IMR-90 (cell line): ENCODE data around the gene ATP13A1. TPM values are rescaled to one million over a fixed set of nuclear protein-coding genes. Genes with fewer than 3 reads are reported as not detected.

ENCODE experiments used
- ATAC-seq: fragments of 200-7000 bp; cut with Tn5 transposase; 2 replicates; pipeline ENCODE4 v1.9.1; 2020; ENCODE audit warnings: low read depth, mild to moderate bottlenecking, moderate library complexity
- BruUV-seq: library from RNA; stranded (reverse); fragments of 400-500 nt; replicated peaks from 2 replicates; lab custom pipeline; 2021; lab: Mats Ljungman, UMichigan
- CTCF ChIA-PET: fragments of 300-600 bp; formaldehyde crosslinking; extraction: SDS; loops from one replicate; lab custom pipeline; 2021; ENCODE audit warnings: antibody characterized with exemption; lab: Yijun Ruan, JAX
- POLR2A ChIA-PET: fragments of 300-600 bp; sonication (Branson Sonifier 250); formaldehyde crosslinking; loops from one replicate; lab custom pipeline; 2022; ENCODE audit warnings: antibody characterized with exemption; ENCODE audit not compliant: unreplicated experiment; lab: Charles Lee
- DNase-seq: peaks from one replicate; pipeline ENCODE4 v3.0.0; 2013
- H2AFZ ChIP-seq: replicated peaks from 2 replicates; pipeline ENCODE3; 2013; ENCODE audit warnings: low read length, mild to moderate bottlenecking; ENCODE audit not compliant: poor library complexity
- H2AK5ac ChIP-seq: 2 replicates; pipeline ENCODE4 v1.6.1; 2013; ENCODE audit warnings: low read depth, low read length, inconsistent platforms
- H2AK9ac ChIP-seq: replicated peaks from 2 replicates; pipeline ENCODE3; 2013; ENCODE audit warnings: mild to moderate bottlenecking, low read depth, low read length, moderate library complexity; ENCODE audit not compliant: poor library complexity
- H2BK120ac ChIP-seq: 2 replicates; pipeline ENCODE4 v1.6.1; 2013; ENCODE audit warnings: low read depth, low read length, inconsistent platforms
- H2BK15ac ChIP-seq: 3 replicates; pipeline ENCODE4 v1.6.1; 2013; ENCODE audit warnings: low read depth, low read length, inconsistent platforms
- H2BK20ac ChIP-seq: 2 replicates; pipeline ENCODE4 v1.6.1; 2013; ENCODE audit warnings: low read depth, mild to moderate bottlenecking, inconsistent platforms, low read length, moderate library complexity
- H2BK5ac ChIP-seq: 2 replicates; pipeline ENCODE4 v1.6.1; 2013; ENCODE audit warnings: mild to moderate bottlenecking, low read depth, low read length, inconsistent platforms; ENCODE audit not compliant: poor library complexity, severe bottlenecking
- H3K14ac ChIP-seq: replicated peaks from 2 replicates; pipeline ENCODE4 v1.6.1; 2013; ENCODE audit warnings: low read depth, low read length, inconsistent platforms
- H3K18ac ChIP-seq: 2 replicates; pipeline ENCODE4 v1.6.1; 2013; ENCODE audit warnings: low read depth, low read length, control low read depth
- H3K23ac ChIP-seq: 2 replicates; pipeline ENCODE4 v1.6.1; 2013; ENCODE audit warnings: low read depth, low read length, inconsistent platforms
- H3K27ac ChIP-seq: 2 replicates; pipeline ENCODE4 v1.5.1; 2013; ENCODE audit warnings: mild to moderate bottlenecking, control low read depth, low read length; ENCODE audit not compliant: insufficient read depth
- H3K27me3 ChIP-seq: 2 replicates; pipeline ENCODE4 v1.6.1; 2013; ENCODE audit warnings: low read length; ENCODE audit not compliant: control insufficient read depth, insufficient read depth
- H3K36me3 ChIP-seq: 2 replicates; pipeline ENCODE4 v1.6.1; 2013; ENCODE audit warnings: low read length, mixed read lengths; ENCODE audit not compliant: control insufficient read depth, insufficient read depth
- H3K4ac ChIP-seq: 2 replicates; pipeline ENCODE4 v1.6.1; 2013; ENCODE audit warnings: low read depth, low read length, inconsistent platforms
- H3K4me1 ChIP-seq: 2 replicates; pipeline ENCODE4 v1.6.1; 2013; ENCODE audit warnings: low read length, mixed read lengths; ENCODE audit not compliant: control insufficient read depth, insufficient read depth
- H3K4me2 ChIP-seq: 2 replicates; pipeline ENCODE4 v1.6.1; 2013; ENCODE audit warnings: low read depth, mild to moderate bottlenecking, control low read depth, low read length, moderate library complexity
- H3K4me3 ChIP-seq: 2 replicates; pipeline ENCODE4 v1.5.1; 2013; ENCODE audit warnings: low read depth, mild to moderate bottlenecking, control low read depth, low read length, moderate library complexity; ENCODE audit not compliant: insufficient read depth
- H3K56ac ChIP-seq: 2 replicates; pipeline ENCODE4 v1.6.1; 2013; ENCODE audit warnings: low read length, inconsistent platforms; ENCODE audit not compliant: insufficient read depth; ENCODE audit errors: extremely low read depth
- H3K79me1 ChIP-seq, 2 experiments: 2 replicates each; pipeline ENCODE4 v1.6.1; 2013; ENCODE audit warnings: low read length in 2 of 2, inconsistent platforms in 1 of 2, low read depth in 1 of 2
- H3K9ac ChIP-seq: 2 replicates; pipeline ENCODE4 v1.6.1; 2013; ENCODE audit warnings: low read depth, low read length, control low read depth
- H3K9me1 ChIP-seq: 2 replicates; pipeline ENCODE4 v1.6.1; 2013; ENCODE audit warnings: low read length, inconsistent platforms; ENCODE audit not compliant: insufficient read depth
- H3K9me3 ChIP-seq: 2 replicates; pipeline ENCODE4 v1.6.1; 2013; ENCODE audit warnings: low read length; ENCODE audit not compliant: control insufficient read depth, insufficient read depth
- H4K20me1 ChIP-seq: 2 replicates; pipeline ENCODE4 v1.6.1; 2013; ENCODE audit warnings: low read length, inconsistent platforms; ENCODE audit not compliant: insufficient read depth
- H4K5ac ChIP-seq: 2 replicates; pipeline ENCODE4 v1.6.1; 2013; ENCODE audit warnings: mild to moderate bottlenecking, low read depth, low read length, control low read depth
- H4K8ac ChIP-seq, 2 experiments: 2 replicates each; pipeline ENCODE4 v1.6.1; 2013; ENCODE audit warnings: low read depth in 2 of 2, low read length in 2 of 2, control low read depth in 1 of 2, inconsistent platforms in 1 of 2
- H4K91ac ChIP-seq: 2 replicates; pipeline ENCODE4 v1.6.1; 2013; ENCODE audit warnings: low read depth, low read length, inconsistent platforms; ENCODE audit not compliant: insufficient read depth
- POLR2A ChIP-seq: IDR thresholded peaks from 2 replicates; pipeline ENCODE4 v1.6.1; 2012; ENCODE audit warnings: mild to moderate bottlenecking, low read depth, low read length
- RAD21 ChIP-seq: IDR thresholded peaks from 2 replicates; pipeline ENCODE4 v1.6.1; 2012; ENCODE audit warnings: low read length, improper control_type of control experiment
- WGBS, 2 experiments: methylation state at CpG; one replicate each; pipeline versions ENCODE4 v1.1.5 to v1.1.7; 2013; ENCODE audit warnings: missing lambda C conversion rate in 2 of 2; ENCODE audit not compliant: insufficient read length in 1 of 2; ENCODE audit errors: extremely low coverage in 2 of 2; 5-methylcytosine and 5-hydroxymethylcytosine counted together
- dilution Hi-C: fragments of 300-500 bp; cut with HindIII; formaldehyde crosslinking; loops from one replicate; pipeline ENCODE4 v1.14.3; 2018; ENCODE audit warnings: low sequenced_read_pairs; ENCODE audit not compliant: unreplicated experiment
- in situ Hi-C: fragments of 300-500 bp; cut with MboI; formaldehyde crosslinking; loops from 3 replicates; pipeline ENCODE4 v1.14.3; 2019; ENCODE audit warnings: low sequenced_read_pairs, inconsistent platforms, mixed read lengths
- intact Hi-C: fragments of 100-400 bp; cut with micrococcal nuclease; formaldehyde crosslinking; loops from 2 replicates; pipeline ENCODE4 v1.10.0; 2022
- polyA plus RNA-seq, 3 experiments: library from polyadenylated mRNA; depleted of rRNA; stranded (reverse); fragments of >200 nt; gene quantifications; 2 replicates each; pipeline ENCODE4 v1.2.3, GENCODE V29; 2012; ENCODE audit warnings: low replicate concordance in 1 of 3
- total RNA-seq: library from RNA; depleted of rRNA; stranded (reverse); fragments of >200 nt; gene quantifications from 2 replicates; pipeline ENCODE4 v1.2.3, GENCODE V29; 2012

ATP13A1 gene
- total and polyA plus RNA-seq, 2 of the 4 experiments (the other 2 are of a cell fraction), result 13.3 to 43.8 TPM

- Histone ChIP-seq H3K9me3 (no peaks in the 10 kb centered on the region), H3K9me1 (peaks cover 12% of the 10 kb centered on the region), H2AK5ac (no peak overlapping the region), H3K18ac (no peak overlapping the region), H3K14ac (no peak overlapping the region), H2BK120ac (no peak overlapping the region), H4K8ac (no peak overlapping the region), H4K20me1 (peaks cover 25% of the 10 kb centered on the region), H3K56ac (no peak overlapping the region), H2BK20ac (no peak overlapping the region), H3K9ac (no peak overlapping the region), H3K36me3 (peaks cover 74% of the 10 kb centered on the region), H2AK9ac (no peak overlapping the region), H3K4me2 (no peak overlapping the region), H3K27me3 (no peaks in the 10 kb centered on the region), H3K27ac (no peak overlapping the region), H3K4me3 (no peak overlapping the region), H2BK15ac (no peak overlapping the region), H3K4me1 (peaks cover 3% of the 10 kb centered on the region; the same call in 1 of the 2 replicates), H2BK5ac (no peak overlapping the region), H4K91ac (no peak overlapping the region), H3K23ac (no peak overlapping the region), H4K5ac (no peak overlapping the region), H3K79me1 (peaks cover 9 to 28% of the 10 kb centered on the region in 2 experiments), H2AFZ (no peak overlapping the region), H3K4ac (no peak overlapping the region)
- TF ChIP-seq POLR2A, result no peak
- TF ChIP-seq RAD21, result no peak
- dilution Hi-C loops, result no loop called here
- BruUV-seq, result no TSS peak
- no peak for ATAC-seq
- in situ Hi-C loops, result no loop called here
- intact Hi-C loops, result no loop called here
- ChIA-PET CTCF (no interaction called here), POLR2A (no interaction called here)
- WGBS, 2 experiments, result 98% methylated on average over 19 of the region's 33 CpGs; no CpG with 5 or more reads in 1 of the 2 experiments
- no peak for DNase-seq
Measured at GRCh38 chr19:19656451-19657396, 6.8 kb downstream of the ATP13A1 start.
